NCI-H1930 (cell line): ENCODE data around the gene DZIP1.
"Not testable (repeated sequence)": the region's sequence is repeated elsewhere in the genome, so short reads cannot be mapped to it uniquely, and the experiment has no call there.

Experiments used
- DNase-seq, 2 experiments: peaks; one replicate each; lab custom pipeline; 2025; lab: John Stamatoyannopoulos, UW

DZIP1 gene, protein sequence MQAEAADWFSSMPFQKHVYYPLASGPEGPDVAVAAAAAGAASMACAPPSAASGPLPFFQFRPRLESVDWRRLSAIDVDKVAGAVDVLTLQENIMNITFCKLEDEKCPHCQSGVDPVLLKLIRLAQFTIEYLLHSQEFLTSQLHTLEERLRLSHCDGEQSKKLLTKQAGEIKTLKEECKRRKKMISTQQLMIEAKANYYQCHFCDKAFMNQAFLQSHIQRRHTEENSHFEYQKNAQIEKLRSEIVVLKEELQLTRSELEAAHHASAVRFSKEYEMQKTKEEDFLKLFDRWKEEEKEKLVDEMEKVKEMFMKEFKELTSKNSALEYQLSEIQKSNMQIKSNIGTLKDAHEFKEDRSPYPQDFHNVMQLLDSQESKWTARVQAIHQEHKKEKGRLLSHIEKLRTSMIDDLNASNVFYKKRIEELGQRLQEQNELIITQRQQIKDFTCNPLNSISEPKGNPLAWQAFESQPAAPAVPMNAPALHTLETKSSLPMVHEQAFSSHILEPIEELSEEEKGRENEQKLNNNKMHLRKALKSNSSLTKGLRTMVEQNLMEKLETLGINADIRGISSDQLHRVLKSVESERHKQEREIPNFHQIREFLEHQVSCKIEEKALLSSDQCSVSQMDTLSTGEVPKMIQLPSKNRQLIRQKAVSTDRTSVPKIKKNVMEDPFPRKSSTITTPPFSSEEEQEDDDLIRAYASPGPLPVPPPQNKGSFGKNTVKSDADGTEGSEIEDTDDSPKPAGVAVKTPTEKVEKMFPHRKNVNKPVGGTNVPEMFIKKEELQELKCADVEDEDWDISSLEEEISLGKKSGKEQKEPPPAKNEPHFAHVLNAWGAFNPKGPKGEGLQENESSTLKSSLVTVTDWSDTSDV

DNA sequence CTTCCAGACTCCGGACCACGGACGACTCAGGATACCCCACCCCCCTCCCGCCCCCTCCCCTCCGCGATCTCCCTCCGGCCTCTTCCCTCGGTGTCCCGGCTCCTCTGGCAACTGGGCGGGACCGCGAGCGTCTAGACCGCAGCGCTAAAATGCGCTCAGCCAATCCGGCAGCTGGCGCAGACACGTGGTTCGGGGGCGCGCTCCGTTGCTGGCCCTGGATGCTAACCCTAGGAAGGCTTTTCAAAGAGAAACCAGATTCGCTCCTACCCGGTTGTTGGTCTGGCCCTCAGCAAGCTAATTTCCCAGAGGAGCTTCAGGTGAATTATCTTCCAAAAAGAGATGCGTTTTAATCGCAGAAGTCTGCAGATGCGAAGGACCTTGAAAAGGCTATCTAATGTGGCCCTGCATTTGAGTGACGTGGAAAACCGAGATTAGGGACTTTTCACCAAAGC is at the start of gene DZIP1:
TSS of gene DZIP1 (minus strand) at position 106 of the 452 bp plus-strand sequence. CDS start 2,677 bp downstream, outside the sequence.
- peak; percentile 75 to 76 for DNase-seq

DNA sequence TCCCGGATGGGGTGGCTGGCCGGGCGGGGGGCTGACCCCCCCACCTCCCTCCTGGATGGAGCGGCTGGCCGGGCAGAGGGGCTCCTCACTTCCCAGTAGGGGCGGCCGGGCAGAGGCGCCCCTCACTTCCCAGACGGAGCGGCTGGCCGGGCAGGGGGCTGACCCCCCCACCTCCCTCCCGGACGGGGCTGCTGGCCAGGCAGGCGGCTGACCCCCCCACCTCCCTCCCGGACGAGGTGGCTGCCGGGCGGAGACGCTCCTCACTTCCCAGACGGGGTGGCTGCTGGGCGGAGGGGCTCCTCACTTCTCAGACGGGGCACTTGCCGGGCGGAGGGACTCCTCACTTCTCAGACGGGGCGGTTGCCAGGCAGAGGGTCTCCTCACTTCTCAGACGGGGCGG is 46.5 kb upstream of the DZIP1 start:
- not testable (repeated sequence) for DNase-seq

DNA sequence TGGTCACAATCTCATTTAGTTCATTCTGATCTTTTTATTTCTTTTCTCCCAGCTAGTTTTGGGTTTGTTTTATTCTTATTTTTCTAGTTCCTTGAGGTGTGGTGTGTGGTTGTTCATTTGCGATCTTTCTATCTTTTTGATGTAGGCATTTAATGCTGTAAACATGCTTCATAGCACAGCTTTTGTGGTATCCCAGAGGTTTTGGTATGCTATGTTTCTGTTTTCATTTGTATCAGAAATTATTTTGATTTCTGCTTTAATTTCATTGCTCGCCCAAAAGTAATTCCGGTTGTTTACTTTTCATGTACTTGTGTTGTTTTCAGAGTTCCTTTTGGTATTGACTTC is 45.0 kb upstream of the DZIP1 start:
- DNase-seq: no peak

DNA sequence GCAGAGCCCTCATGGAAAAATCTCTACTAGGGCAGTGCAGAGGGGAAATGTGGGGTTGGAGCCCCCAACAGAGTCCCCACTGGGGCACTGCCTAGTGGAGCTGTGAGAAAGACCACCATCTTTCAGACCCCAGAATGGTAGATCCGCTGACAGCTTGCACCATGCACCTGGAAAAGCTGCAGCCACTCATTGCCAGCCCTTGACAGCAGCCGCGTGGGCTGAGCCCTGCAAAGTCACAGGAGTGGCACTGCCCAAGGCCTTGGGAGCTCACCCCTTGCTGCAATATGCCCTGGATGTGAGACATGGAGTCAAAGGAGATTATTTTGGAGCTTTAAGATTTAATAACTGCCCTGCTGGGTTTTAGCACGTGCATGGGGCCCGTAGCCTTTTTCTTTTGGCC is 40.5 kb upstream of the DZIP1 start:
- DNase-seq: not testable (repeated sequence)

DNA sequence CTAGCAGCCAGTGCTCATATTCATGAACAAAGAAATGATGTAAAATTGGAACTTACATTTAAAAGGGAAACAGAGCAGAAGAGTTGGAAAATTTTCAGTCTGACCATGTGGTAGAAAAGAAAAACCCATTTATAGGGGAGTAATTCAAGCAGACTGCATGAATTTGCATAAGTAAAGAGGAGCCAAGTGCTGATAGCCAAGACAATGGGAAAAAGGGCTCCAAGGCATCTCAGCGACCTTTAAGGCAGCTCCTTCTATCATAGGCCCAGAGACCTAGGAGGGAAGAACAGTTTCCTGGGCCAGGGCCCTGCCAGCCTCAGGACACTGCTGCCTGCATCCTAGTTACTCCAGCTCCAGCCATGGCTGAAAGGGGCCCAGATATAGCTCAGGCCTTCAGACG is 39.9 kb upstream of the DZIP1 start:
- no peak for DNase-seq

DNA sequence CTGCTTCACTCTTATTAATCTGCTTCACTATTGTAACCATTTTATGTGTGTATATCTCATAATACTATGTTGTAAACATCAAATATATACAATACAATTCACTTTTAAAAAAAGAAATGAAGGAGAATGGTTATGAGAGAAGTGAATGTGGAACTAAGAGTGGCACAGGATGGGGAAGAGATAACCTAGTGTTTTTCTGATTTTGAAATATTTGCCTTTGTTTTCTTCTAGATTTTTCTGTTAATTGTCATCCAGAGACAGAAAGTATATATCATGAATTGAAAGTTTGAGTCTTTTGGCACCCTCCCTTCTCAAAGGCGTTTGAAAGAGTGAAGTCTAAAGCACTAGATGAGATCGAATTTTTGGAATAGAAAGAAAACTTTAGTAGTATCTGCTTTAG is 35.2 kb upstream of the DZIP1 start:
- DNase-seq: no peak

DNA sequence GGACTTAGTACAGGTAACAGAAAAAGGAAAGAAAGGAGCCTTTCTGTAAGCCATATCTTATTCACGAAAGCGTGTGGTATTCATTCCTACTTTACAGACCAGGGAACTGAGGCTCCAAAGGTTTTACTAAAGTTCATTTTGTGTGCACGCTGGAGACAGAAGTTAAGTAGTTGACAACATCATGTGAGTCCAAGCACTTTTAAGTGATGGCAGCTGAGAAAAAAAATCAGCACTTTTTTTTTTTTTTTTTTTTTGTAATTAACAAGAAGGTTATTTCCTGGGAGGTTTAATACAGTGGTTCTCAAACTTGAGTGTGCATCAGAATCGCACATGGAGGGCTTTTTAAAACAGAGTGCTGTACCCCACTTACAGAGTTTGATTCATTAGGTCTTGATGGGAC is 34.5 kb upstream of the DZIP1 start:
- DNase-seq: no peak

DNA sequence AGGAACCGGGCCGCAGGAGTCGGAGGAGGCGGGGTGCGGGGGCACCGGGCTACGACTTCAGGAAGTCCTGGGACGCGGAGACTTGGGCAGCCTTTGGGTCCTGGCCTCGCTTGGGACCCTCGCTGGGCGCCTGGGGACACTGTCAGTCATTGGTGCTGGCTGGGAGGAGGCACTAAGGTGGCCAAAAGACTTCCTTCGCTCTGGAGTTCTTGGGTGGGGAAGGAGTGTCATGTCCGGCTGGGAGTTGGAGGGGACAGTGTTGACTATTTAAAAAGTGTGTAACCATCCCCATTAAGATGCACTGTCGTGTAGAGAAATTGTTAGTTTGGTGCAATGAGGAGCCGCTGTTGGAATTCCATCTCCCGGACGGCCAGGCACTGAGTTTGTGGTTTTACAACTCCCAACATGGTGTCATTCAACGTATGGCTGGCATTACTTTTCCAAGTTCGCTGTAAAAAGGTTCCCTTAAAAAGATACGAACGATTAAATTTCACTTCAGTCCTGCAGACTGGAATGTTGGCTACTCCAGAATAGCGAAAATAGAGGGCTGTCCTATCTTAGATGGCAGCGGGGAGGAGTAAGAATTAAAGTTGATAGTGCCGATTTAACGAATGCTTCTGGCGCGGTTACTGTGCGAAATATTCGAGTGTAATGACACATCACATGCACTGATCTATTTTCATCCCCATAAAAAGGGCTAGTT is 33.2 kb upstream of the DZIP1 start:
- no peak for DNase-seq

DNA sequence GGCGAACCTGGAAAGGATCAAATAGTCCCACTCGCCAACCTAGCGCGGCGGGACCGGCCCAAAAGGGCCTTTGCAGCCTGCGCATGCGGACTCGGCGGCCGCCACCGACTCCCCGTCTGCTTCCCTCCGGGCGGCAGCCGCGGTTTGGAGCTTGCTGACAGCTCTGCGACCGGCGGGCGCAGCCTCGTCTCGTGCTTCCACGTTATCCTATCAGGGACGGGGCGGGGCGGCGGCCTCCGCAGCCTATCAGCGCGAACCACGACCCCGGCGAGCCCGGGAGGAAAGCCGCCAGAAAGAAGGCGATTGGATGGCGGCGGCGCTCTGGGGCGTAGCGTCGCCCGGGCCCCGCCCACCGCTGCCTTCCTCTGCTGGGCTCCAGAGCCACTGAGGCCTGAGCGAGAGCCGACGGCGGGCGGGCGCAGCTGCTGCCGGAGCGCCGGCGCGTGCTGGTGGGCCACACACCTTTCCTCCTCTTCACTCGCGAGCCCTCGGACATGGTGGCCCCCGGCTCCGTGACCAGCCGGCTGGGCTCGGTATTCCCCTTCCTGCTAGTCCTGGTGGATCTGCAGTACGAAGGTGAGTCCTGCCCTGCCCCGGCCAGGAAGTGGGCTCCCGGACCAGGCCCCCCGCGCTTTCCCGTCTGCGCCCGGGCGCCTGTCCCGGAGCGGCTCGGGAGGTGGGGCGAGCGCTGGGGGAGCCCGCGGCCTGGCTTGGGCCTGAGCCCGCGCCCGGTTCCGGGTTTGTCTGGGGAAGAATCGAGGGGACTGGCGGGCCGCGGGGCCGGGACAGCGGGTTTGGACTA is 32.5 kb upstream of the DZIP1 start, which contains the start of gene DNAJC3:
TSS of gene DNAJC3 (plus strand) at position 378 of the 802 bp plus-strand sequence. CDS start at position 495, 117 bp downstream.
- DNase-seq: peak; percentile 93 to 97

DNA sequence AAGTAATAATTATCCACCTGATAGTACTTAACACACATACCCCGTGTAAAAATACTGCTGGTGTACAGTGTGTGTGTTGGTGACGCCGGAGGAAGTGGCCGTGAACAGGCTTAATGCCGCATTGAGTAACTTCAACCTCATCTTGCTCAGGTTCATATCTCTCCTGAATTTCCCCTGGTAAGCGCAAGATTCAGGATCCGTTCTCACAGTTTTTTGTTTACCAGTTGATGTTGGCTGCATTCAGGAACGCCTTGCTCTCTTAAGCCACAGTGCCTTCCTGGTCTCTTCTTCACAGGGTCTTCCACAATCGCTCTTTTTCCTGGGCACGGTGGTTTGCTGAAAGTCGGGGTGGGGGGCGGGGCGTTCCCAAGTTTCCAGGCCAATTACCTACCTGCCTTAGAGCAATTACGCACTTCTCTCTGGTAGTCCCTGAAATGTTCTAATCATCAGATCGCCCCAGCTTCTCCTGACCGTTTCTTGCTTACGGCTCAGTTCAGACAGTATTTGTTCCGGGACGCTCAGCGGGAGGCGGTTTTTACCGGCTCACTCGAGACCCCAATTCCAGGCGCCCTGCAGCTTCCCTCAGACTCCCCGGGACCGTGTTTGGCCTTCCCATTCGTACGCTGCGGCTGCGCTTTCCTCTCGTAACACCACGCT is 31.7 kb upstream of the DZIP1 start:
- no peak for DNase-seq

DNA sequence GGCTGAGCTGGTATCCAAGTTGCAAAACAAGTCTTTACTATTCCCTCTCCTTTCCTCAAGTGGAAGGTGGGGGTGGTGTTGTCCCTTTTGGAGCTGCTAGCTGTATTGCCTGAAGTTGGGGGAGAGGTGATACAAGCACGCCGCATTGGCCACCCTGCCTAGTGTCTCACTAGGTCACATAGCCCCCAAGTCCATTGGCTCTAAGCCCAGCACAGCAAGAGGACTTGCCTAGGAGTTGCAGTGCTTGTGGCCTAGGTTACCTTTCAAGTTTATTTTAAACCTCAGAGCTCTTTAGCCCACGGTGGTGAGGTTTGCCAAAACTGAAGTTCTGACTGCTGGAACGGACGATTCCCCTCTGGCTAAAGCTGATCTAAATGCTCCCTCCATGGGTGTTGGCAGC is 27.1 kb upstream of the DZIP1 start:
- DNase-seq: no peak

DNA sequence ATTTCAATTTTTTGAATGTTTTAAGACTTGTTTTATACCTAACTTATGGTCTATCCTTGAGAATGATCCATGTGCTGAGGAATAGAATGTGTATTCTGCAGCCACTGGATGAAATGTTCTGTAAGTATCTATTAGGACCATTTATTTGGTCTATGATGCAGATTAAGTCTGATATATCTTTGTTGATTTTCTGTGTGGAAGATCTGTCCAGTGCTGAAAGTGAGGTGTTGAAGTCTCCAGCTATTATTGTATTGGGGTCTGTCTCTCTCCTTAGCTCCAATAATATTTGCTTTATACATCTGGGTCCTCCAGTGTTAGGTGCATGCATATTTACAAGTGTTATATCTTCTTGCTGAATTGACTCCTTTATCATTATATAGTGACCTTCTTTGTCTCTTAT is 22.7 kb upstream of the DZIP1 start:
- not testable (repeated sequence) for DNase-seq

DNA sequence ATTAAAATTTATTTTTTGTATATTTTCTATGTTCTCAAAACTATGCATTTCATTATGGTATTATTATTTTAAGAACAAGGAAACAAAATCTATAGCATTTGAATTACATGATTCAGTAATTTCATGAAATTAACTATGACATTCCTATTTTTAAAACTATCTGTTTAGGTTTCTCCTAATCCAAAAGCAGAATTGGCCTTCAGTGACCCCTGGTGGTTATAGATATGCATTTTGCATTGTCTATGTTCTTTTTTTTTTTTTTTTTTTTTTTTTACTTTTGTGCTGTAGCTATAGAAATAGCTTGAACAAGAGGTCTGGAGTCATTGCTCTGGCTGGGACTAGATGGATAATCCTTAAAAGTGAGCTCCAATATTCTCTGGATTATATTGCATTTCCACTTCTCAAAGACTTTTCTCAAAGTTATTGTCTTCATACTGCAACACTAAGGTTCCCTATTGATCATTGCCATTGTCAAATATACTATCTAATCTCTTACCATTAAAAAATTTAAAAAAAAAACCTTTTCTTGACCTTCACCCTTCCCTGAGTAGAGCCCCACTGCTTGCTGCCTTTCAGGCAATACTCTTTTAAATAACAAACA is 16.6 kb upstream of the DZIP1 start:
- peak in 1 of 2 experiments; percentile 51 for DNase-seq

DNA sequence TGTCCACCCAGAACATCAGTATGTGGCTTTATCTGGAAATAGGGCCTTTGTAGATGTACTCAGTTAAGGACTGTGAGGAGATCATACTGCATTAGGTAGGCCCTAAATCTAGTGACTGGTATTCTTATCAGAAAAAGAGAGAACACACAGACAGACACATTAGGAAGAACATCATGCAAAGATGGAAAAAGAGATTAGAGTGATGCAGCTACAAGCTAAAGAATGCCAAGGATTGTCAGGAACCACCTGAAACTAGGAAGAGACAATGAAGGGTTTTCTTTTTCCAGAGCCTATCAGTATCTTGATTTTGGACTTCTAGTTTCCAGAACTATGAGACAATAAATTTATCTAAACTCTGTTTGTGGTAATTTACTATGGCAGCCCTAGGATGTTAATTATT is 15.0 kb upstream of the DZIP1 start:
- no peak for DNase-seq

DNA sequence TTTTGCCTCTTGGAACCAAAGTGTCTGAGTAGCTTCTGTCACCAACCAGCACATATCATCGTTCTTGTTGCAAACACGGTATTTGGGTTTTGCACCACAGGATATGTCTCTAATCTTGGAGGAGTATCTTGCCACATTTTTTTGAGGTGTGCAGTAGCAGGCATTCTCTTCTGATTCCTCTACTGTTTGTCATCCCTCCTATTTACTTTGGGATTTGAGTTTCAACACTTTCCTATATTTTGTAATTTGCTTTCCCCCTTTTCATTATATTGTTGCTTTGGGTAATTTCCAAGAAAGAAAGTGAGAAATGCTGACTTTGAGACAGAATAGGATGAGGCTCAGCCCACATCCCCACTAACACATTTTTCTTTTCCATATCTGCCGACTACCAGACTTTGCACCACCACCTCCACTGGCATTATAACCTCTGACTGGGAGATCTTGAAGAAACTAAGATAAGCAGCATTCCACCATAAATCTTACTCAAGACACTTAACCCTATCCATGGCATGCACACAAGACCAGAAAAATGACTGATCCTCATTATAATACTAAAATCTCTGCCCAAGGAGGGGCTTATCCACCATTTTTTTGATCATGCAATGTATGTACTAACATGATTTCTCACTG is 12.0 kb upstream of the DZIP1 start:
- no peak for DNase-seq

DNA sequence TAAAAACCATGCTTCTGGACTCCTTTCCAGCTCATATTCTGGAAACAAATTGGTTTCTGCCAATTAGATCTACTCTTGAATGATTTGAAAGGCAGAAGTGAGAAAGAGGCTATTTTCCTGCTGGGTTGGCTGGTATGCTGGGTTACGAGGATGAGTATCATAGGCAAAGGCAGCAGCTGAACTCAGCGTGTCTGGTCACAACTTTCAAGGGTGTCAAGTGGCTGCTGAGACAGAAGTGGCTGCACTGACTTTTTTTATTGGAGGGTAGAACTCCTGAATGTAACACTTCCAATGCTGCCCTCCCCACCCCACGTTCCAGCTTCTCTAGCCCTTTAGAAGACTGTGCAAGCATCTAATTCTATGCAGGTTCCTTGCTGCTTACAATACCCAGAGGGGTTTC is 8.3 kb upstream of the DZIP1 start:
- no peak for DNase-seq

DNA sequence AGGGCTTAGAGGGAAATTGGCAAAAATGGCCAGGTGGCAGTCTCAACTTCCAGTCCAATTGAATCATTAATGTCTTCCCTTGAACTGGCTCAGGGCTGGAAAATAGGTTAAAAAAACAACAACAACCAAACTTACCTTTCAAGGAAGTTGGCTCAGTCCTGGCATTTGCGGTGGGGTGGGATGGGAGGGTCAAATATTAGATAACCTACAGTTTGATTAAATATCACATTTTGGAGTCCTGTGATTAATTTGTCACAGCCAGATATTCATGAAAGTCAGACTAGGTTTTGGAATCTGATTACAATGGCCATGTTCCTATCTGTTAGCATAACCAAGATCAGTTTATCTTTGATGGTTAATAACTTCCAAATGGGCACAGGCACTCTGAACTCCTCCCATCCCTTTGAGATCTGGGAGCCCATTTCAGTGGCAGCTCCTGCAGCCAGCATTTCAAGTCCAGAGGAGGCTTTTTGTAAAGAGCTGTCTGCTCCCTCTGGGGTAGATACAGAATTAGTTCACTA is 7.8 kb upstream of the DZIP1 start:
- DNase-seq: no peak

DNA sequence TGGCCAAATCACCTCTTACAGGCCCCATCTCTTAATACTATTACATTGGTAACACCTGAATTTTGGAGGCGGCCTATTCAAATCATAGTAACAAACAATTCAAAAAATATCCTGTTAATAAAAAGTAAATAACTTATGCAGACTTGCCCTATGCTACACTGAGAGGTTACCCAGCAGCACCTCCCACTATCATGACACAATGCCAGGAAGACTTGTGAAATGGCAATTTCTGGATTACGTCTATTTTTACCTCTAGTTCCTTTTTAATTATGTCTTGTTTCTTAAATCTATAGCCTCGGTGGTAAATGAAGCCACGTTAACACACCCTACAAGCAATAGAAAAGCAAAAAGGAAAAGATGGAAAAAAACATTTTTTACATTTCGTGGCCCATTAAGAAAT is 6.2 kb upstream of the DZIP1 start:
- no peak for DNase-seq

DNA sequence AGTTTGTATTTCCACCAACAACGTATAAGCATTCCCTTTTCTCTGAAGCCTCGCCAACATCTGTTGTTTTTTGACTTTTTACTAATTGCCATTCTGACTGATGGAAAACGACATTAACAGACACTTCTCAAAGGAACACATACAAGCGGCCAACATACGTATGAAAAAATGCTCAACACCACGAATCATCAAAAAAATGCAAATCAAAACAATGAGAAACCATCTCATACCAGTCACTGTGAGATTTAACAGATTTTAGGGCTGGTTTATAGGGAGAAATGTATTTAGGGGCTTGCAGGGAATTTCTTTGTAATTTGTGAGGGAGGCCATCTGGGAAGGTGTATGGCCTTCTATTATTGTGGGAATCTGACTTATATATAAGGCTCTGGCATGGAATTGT is 2.8 kb upstream of the DZIP1 start:
- DNase-seq: no peak
